NCI-H2107 treated with DMSO at 0.1 percent for 48 hours (cell line): ENCODE results near the gene FJX1.
A peak's percentile ranks its signal among the peaks of the same experiment; 100 is the strongest.
"Not testable (repeated sequence)": the region's sequence is repeated elsewhere in the genome, so short reads cannot be mapped to it uniquely, and the experiment has no call there.

Experiments
- DNase-seq: peaks from one replicate; lab custom pipeline; 2025; ENCODE audit not compliant: unreplicated experiment; lab: John Stamatoyannopoulos, UW

Gene FJX1

DNA sequence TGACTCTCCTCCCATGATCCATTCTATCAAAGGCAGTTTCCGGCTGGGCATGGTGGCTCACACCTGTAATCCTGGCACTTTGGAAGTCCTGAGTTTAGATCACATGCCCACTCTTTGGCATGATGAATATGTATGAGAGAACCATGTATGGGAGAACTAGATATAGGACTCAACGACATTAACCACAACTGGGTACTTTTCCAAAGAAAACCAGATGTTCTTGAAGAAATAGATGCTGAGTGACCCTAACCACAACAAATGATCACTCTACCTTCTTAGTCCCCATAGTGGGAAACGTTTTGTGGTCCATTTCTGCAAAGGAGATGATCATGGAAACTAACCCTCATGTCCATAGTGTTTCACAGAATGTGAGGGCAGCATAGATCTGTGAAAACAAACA, 13.6 kb downstream of the FJX1 start:
- no peak for DNase-seq

DNA sequence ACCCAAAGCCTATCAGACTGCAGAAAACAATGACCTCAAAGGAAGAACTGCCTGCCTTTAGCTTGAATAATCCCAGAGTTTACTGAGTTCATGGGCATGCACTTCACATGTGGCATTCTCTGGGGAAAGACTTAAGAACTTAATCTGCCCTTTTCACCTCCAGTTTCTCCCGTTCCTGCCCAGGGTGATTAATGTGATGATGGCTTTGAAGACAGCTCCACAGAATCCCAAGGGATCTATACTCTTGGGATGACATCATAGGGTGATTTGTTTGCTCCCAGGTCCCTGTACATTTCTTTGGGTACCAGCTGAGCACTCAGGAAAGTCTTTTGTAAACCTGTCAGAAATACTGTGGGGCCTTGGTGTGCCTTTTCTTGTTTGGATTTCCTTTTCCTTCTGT, 14.0 kb downstream of the FJX1 start:
- DNase-seq, result no peak

DNA sequence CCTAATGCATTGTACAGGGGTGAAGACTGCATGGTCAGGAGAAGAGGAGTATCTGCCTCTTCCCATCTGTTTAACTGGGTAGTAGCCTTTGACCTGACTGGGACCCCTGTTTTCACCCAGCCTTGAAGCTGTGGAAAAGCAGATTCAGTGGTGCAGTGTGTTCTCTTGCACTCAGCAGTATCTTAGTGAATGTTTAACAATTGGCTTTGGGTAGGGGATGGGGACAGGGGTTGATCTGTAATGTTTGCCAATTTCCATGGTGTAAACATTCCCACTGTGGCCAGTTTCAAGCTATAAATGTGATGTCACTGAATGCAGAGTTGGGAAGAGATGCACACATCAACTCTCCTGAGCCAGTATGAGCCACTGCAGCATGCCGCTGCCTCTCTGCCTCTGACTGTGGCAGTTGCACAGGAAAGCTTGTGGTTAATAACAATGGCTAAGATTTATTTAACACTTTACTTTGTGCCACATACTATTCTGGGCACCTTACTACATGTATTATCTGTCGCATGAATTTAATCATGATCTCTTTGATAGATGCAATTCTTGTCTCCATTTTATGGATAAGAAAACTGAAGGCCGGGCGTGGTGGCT, 15.7 kb downstream of the FJX1 start:
- no peak for DNase-seq

DNA sequence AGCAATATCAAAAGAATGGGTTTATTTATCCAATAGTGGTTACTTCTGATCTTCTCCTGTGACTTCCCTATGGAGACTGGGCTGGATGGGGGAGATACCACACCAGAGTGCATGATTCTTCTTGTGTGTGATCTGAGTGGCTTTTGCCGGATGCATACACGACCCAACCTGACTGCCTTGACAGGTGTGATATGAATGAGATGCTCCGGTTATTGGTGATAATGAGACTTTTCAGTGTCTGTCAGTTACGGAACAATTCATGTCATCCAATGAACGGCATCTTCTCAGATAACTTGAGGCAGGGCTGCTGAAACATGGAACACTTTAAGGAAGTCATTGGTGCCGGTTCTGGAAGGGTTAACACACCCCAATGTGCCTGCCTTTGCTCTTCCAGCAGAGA, 17.7 kb downstream of the FJX1 start:
- no peak for DNase-seq

DNA sequence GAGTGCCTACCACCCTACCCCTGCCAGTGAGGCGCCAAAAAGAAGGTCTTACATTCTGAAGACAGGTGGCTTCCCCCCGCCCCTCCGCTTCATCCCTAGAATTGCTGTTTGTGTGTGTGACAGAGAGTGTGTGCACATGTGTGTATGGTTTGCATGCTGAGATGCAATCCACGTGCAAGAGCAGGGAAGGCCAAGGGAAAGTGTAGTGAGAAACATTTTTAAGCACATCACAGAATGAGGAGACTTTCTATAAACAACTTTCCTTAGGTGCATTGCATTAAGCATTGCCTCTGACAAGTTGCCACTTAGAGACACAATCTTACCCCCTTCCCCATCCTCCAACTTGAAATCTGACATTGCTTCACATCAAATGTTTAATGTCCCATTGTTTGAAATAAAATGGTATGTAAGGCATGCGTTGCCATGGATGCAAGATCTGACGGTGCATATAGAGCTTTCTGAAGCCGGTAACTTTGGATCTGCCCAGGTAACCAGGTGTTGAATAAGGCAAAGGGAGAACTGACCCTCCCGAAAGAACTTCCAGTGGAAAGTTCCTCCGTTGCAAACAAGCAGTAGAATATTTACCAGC, 21.4 kb downstream of the FJX1 start:
- no peak for DNase-seq

DNA sequence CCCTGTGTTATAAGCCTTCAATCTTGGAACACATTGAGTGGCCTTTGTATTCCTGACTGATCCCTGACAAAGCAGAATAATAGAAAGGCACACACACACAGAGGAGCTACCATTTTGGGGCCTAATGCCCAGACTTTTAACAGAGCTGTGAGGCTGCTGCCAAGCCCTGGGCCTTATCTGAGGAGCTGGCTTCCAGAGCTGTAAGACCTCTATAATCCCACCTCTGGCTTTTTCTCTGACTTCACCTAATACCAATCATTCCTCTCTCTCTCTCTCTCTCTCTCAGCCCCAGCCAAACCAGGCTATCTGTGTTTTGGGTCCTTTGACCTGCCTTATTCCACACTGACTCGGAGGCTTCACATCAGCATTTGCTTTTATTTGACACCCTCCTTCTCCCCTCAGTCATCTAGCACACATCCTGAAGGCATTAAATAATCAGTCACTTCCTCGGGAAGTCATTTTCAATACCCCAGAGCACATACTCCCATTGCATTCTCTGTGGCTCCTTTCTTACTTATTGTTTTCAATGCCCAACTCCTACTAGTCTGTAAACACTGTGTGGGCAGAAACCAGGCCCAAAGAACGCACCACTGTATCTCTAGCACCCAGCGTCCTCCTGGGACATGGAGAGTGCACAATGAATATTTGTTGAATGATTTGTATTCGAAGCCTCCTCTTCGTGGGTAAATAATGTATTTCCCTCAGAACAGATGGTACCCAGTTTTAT, 23.1 kb downstream of the FJX1 start:
- DNase-seq, result no peak

DNA sequence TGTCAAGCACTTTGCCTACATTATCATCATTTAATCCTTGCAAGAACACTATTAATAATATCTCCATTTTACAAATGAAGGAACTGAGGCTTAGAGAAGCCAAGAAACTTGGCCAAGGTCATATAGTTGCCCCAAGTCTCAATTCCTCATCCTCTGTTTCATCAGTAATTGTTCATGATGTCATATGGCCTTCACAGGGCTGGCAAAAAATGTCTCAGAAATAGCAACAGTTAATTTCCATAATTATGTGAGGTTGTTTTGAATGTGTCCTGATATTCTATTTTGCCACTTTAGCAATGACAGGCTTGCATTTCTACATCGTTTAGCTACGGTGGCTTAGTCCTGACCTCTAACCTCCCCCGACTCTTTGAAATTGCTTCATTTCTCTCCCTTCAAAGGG, 23.7 kb downstream of the FJX1 start:
- DNase-seq, result no peak

DNA sequence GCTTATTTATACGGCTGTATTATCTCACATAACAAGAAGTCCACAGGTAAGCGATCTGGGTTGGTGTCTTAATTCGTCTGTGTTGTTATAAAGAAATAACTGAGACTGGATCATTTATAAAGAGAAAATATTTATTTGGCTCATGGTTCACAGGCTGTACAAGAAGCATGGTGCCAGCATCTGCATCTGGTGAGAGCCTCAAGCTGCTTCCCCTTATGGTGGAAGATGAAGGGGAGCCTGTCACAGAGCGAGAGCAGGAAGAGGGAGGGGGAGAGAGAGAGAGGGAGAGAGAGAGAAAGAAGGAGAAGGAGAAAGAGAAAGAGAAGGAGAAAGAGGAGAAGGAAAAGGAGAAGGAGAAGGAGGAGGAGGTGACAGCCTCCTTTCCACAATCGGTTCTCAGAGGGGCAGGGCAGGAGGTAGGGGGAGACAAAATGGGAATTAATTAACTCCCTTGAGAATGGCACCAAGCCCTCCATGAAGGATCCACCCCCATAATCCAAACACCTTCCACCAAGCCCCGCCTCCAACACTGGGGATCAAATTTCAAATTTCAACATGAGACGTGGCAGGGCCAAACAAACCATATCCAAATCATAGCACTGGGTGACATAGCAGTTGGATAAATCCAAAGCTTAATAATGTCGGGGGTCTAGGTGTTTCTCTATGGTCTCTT, 29.3 kb downstream of the FJX1 start:
- DNase-seq, result no peak

DNA sequence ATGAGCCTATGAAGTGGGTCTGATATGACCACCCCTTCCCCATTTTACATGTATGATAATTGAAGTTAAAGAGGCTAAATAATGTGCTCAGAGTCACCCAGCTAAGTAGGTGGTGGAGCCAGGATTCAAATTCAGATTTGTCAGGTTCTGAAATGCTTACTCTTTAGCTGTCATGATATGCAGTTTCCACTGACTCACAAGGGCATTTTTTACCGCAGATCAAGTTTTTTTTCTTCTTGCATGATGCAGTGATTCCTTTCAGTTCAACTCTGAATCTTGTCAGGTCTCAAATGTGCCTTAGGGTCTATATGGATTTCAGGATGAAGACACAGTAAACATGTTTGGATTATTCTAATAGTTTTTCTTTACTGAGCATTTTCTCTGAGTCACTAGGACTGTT, 31.7 kb downstream of the FJX1 start:
- DNase-seq, result no peak

DNA sequence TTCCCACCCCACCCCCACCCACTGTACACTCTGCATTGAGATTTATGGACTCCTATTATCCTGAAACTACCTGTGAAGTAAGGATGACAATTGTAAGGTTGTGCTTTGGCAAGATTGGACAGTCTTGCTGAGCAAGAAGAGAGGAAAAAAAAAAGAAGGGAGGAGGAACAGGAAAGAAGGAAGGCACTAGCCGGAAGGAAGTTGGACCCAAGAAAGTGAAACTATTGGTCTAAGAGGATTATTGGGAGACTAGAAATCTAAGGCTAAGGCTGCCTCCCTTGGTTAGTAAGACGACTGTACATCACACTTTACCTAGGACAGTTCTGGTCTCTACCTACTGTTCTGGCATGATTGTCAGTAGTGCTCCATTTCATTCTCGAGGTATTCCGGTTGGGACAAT, 32.2 kb downstream of the FJX1 start:
- DNase-seq, result no peak

DNA sequence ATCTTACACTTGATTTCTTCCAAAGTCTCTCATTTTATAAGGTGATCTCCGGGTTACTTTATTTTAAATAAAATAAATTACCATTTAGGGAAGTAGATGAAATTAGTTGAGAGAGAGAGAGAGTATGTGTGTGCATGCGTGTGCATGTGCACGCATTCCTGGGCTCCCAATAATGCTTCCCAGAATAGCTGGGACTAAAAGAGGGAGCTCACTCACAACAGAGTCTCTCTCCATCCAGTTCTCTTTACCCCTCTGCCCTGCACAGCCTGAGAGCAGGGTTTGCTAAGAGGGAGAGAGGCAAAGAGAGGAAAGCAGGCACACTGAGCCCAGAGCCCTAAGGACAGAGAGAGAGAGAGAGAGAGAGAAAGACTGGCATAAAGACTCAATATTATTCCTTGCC, 33.0 kb downstream of the FJX1 start:
- no peak for DNase-seq

DNA sequence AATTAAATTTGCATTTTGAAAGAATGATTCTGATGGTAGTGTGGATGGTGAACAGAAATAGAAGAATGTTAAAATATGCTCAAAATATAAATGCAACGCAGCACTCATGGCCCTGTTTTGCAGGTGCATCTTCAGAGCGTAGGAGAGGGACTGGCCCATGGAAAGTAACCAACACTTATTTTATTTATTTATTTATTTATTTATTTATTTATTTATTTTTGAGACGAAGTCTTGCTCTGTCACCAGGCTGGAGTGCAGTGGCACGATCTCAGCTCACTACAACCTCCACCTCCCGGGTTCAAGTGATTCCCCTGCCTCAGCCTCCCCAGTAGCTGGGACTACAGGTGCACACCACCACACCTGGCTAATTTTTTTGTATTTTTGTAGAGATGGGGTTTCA, 34.5 kb downstream of the FJX1 start:
- DNase-seq, result not testable (repeated sequence)

DNA sequence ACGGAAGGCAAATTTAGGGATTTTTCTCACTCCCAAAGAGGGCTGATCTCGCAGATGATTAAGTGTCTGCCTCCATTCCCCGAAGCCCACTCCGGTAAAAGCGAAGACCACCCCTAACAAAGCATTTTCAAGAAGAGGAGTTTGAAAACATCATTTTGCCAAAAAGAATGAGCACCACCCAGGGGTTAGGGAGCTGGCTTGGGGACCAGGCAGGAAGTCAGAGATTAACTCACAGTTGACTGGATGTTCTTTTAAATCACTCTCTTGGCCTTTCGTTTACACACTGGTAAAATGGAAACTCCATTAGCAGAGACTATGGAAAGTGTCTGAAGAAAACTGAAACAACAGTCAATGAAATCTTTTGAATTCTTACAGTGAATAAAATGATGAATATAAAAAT, 36.5 kb downstream of the FJX1 start:
- no peak for DNase-seq

DNA sequence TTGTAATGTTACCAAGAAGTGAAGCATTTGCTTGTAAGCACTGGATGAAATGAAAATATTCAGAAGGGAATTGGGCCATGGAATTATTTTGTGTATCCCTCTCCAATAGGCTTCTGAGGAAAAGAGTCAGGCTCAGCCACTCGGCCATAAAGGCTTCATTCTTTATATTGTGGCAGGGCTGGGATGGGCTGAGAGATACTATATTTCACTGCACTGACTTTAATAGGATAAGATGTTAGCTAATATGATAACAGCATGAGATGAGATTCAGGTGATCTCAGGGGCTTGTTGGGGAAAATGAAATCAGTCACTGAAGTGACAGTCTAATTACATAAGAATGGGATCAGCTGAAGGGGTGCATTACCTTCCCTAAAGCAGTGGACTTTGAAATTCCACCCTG, 37.0 kb downstream of the FJX1 start:
- DNase-seq, result no peak

DNA sequence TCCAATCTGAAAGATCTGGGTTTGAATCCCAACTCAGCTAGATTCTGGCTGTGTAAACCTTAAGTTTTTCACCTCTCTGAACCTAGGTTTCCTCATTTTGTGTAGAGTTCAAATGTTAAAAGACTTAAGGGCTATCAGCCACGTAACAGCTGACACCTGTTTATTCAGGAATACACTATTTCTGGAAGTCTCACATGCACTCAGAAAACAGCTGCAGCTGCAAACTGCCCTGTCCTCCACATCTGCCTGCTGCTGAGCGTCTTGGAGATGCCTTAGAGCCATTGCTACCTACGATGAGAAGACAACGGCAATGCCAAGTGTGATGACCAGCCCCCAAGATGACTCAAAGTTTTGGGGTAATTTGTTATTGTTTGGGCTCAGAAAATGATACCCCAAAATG, 37.6 kb downstream of the FJX1 start:
- DNase-seq, result no peak

DNA sequence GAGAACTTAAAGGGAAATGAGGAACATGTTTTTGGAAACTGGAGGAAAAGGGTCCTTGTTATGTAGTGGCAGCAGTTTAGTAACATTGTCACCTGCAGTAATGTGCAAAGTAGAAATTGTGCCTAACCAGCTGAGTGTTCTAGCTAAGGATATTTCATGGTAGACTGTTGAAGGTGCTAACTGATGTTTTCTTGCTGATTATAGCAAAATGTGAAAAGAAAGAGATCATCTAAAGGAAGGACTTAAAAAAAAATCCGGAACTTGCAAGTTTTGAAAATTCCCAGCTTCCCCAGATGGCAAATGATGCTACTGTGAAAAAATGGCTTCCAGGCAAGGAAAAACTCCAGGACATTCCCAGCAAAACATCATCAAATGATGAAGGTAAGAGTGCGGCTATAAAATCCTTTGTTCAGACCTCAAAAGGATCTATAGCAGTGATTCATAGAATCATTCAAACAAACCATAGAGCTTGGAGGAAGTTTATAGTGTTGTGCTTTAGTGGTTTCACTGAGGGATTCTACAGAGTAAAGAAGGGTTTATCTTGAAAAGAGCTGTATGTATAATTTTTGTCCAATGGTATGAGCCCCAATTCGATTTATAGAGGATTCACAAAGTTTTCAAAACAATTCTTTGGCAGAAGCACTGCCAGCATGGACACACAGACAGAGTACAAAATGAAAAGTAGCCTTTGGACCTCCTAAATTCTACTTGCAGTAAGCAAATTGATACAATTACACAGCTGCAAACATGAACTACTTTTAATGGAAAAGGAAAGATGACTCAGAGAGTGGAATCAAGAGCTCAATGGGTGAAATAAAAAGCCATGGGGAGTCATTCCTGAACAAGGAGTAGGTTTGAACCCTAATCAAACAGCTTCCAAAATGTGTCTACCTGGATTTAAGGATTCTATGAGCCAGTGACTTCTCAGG, 40.0 kb downstream of the FJX1 start:
- no peak for DNase-seq

DNA sequence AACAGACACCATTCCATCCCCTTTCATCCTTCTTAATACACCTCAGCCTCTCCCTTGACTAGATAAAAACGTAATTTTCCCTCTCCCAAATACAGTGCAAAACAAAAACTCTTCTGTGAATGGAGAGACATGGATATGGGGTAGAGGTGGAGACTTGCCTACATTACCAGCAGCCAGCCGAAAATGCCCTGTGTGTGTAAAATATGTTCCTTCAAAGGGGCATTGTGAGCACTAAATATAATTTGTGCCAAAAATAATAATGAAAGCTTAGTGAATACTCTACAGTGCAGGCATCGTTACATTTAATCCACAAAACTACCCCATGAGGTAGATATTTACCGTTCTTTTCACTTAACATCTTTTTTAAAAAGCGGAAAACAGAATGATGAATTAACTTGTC, 43.3 kb downstream of the FJX1 start:
- no peak for DNase-seq

DNA sequence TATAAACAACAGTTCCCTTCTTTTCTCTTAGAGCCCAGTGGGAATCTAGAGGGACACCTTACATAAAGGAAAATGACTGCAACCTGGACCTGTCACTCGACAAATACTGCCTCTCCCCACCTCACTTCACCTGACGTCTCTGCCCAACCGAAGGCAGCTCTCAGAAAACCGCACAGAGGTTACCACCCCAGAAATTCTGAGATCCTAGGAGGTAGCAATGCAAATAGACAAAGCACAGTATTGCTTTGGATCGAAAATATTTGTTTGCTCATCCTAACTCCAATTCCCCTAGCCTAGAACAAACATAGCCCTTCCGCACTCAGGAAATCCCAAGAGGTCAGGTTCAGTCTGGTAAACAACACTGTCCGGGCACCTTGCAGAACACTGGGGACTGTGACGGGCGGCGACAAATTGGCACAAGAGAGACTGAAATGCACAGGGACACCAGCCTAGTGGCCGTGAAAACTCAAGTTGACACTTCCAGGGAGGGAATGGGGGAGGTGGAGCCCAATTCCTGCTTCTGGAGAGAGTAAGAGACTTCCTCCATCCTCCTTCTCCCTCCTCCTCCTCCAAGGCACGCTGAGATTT, 43.9 kb downstream of the FJX1 start:
- DNase-seq, result peak; percentile 46

DNA sequence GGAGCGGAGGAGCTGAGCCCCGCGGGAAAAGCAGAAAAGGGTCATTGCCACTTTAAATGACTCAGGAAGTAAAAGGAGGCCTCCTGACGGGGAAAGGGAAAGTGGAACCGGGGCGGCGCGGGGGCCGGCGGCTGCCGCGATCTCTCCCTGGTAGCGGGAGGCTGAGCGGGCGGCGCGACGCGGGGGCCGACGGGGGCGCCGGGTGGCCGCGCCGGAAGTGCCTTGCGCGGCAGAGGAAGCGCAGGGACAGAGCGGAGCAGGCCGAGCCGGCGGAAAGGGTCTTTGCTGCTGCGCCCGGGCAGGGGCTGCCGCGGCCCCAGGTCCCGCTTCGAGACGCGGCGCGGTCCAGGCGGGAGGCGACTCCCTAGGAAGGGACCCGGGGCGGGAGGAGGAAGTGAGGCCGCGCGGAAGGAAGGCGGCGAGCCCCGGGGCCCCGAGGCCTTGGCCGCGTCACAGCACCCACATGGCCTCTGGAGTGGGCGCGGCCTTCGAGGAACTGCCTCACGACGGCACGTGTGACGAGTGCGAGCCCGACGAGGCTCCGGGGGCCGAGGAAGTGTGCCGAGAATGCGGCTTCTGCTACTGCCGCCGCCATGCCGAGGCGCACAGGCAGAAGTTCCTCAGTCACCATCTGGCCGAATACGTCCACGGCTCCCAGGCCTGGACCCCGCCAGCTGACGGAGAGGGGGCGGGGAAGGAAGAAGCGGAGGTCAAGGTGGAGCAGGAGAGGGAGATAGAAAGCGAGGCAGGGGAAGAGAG, 44.6 kb downstream of the FJX1 start, which contains the start of gene TRIM44:
TSS of gene TRIM44 (plus strand) at position 127 of the 759 bp plus-strand sequence. CDS start at position 464, 337 bp downstream.
- peak; percentile 55 for DNase-seq

DNA sequence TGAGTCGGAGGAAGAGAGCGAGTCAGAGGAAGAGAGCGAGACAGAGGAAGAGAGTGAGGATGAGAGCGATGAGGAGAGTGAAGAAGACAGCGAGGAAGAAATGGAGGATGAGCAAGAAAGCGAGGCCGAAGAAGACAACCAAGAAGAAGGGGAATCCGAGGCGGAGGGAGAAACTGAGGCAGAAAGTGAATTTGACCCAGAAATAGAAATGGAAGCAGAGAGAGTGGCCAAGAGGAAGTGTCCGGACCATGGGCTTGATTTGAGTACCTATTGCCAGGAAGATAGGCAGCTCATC, 45.1 kb downstream of the FJX1 start:
- no peak for DNase-seq
